Endodermal cell (in vitro differentiated cells): Measurements from ENCODE around the gene KLHL17. TPM values are rescaled to one million over a fixed set of nuclear protein-coding genes. Genes with fewer than 3 reads are reported as not detected.

Experiments
- DNase-seq: peaks from one replicate; pipeline ENCODE4 v3.0.0-alpha.2; 2017
- H3K27ac ChIP-seq: 2 replicates; pipeline ENCODE4 v1.5.1; 2013; ENCODE audit warnings: mild to moderate bottlenecking, low read depth, low read length, moderate library complexity
- H3K27me3 ChIP-seq: 2 replicates; pipeline ENCODE4 v1.6.1; 2013; ENCODE audit warnings: mild to moderate bottlenecking, low read length, moderate library complexity; ENCODE audit not compliant: insufficient read depth, control insufficient read depth, poor library complexity, severe bottlenecking
- H3K36me3 ChIP-seq: 2 replicates; pipeline ENCODE4 v1.7.0; 2013; ENCODE audit warnings: mild to moderate bottlenecking, low read length, moderate library complexity; ENCODE audit not compliant: control insufficient read depth, insufficient read depth
- H3K4me1 ChIP-seq: one replicate; pipeline ENCODE4 v1.7.0; 2013; ENCODE audit warnings: low read length; ENCODE audit not compliant: control insufficient read depth, insufficient read depth
- H3K4me3 ChIP-seq: 2 replicates; pipeline ENCODE4 v1.5.1; 2013; ENCODE audit warnings: mild to moderate bottlenecking, low read length, moderate library complexity
- H3K9ac ChIP-seq: 2 replicates; pipeline ENCODE4 v1.6.1; 2013; ENCODE audit warnings: mild to moderate bottlenecking, low read length, moderate library complexity; ENCODE audit not compliant: poor library complexity, severe bottlenecking; ENCODE audit errors: extremely low read depth
- H3K9me3 ChIP-seq: 2 replicates; pipeline ENCODE4 v1.6.1; 2013; ENCODE audit warnings: mild to moderate bottlenecking, low read length, moderate library complexity; ENCODE audit not compliant: control insufficient read depth
- H3K27ac Mint-ChIP-seq: 2 replicates; pipeline ENCODE4 v1.8.0; 2020; ENCODE audit warnings: mixed read lengths
- H3K27me3 Mint-ChIP-seq: 2 replicates; pipeline ENCODE4 v1.8.0; 2021; ENCODE audit warnings: mild to moderate bottlenecking, mixed read lengths; ENCODE audit not compliant: insufficient read depth
- H3K36me3 Mint-ChIP-seq: 2 replicates; pipeline ENCODE4 v1.8.0; 2020; ENCODE audit warnings: low read depth, mixed read lengths
- H3K4me1 Mint-ChIP-seq: 2 replicates; pipeline ENCODE4 v1.8.0; 2020; ENCODE audit warnings: mixed read lengths
- H3K4me3 Mint-ChIP-seq: 2 replicates; pipeline ENCODE4 v1.8.0; 2020; ENCODE audit warnings: mild to moderate bottlenecking, moderate library complexity, mixed read lengths
- H3K9me3 Mint-ChIP-seq: 2 replicates; pipeline ENCODE4 v1.8.0; 2020; ENCODE audit warnings: mild to moderate bottlenecking, mixed read lengths
- CTCF ChIP-seq: fragments of 200-600 bp; sonication (generic); conservative IDR thresholded peaks from 2 replicates; pipeline ENCODE4 v1.5.0; 2021; ENCODE audit warnings: antibody characterized with exemption, mild to moderate bottlenecking
- WGBS, 2 experiments: methylation state at CpG; one replicate each; pipeline versions ENCODE4 v1.1.5 to v1.1.7; 2013; ENCODE audit warnings: missing lambda C conversion rate in 2 of 2, mixed read lengths in 1 of 2; ENCODE audit not compliant: insufficient coverage in 1 of 2, insufficient read length in 1 of 2; 5-methylcytosine and 5-hydroxymethylcytosine counted together
- total RNA-seq, 2 donors: library from RNA; stranded (reverse); fragmentation: NEBNext Ultra II Directional in 1 of 2; extraction: Animal tissue kit (Norgen Biotek cat#: 25700) in 1 of 2; gene quantifications; 2 replicates in 1 of 2; 3 replicates in 1 of 2; pipeline ENCODE4 v1.2.1, GENCODE V29; 2021

KLHL17 gene
- total RNA-seq, 2 donors from 2014 or later = 49.2 to 58.2 TPM

GRCh38 chr1:923131-923990 is 37.0 kb upstream of the KLHL17 start, which contains the start of gene SAMD11:
Gene SAMD11, plus strand, starts transcription at chr1:923923. Its CDS starts 509 bp downstream, at chr1:924432.
- 5 to 7% methylated on average over 34 to 72 of the region's 72 CpGs for WGBS, 2 experiments
- peak within 1 kb of the TSS; percentile 71 for H3K4me3 Mint-ChIP-seq
- Histone ChIP-seq H3K27ac (no peak within 1 kb of the TSS), H3K36me3 (no peaks in the 10 kb centered on the region), H3K4me3 (peak within 1 kb of the TSS; percentile 67), H3K27me3 (peaks cover 84% of the 10 kb centered on the region), H3K4me1 (peaks cover 6% of the 10 kb centered on the region), H3K9me3 (no peaks in the 10 kb centered on the region), H3K9ac (no peak within 1 kb of the TSS)
- H3K36me3 Mint-ChIP-seq = peaks cover 25% of the 10 kb centered on the region
- TF ChIP-seq CTCF = peak; percentile 47
- H3K4me1 Mint-ChIP-seq = peaks cover 21% of the 10 kb centered on the region
- H3K27me3 Mint-ChIP-seq = peaks cover 82% of the 10 kb centered on the region
- no peaks in the 10 kb centered on the region for H3K9me3 Mint-ChIP-seq
- DNase-seq = peak; percentile 91
- no peak within 1 kb of the TSS for H3K27ac Mint-ChIP-seq

DNA sequence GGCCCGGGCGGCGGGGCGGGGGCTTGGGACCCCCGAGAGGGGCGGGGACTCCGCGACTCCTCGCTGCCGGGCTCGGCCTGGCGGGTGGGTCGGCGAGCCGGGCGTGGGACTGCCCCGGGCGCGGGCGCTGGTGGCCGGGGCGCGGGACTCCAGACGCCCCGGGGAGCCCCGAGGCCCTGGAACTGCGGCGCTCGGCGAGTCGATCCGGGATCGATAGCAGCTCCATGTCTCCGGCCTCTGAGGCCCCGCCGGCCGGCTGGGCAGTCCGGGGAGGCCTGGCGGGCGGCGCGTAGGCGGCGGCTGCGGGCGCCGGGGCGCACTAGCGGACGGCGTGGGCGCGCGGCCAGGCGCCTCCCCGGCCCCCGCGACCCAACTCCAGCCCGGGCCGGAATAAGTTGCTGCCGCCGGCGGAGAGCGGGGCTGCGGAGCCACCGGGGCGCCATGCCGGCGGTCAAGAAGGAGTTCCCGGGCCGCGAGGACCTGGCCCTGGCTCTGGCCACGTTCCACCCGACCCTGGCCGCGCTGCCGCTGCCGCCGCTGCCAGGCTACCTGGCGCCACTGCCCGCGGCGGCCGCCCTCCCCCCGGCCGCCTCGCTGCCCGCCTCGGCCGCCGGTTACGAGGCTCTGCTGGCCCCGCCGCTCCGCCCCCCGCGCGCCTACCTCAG is 36.3 kb upstream of the KLHL17 start:
- Histone ChIP-seq H3K27me3 (peaks cover 89% of the 10 kb centered on the region), H3K4me3 (peak overlapping the region; percentile 66), H3K4me1 (peaks cover 6% of the 10 kb centered on the region), H3K27ac (no peak overlapping the region), H3K36me3 (no peaks in the 10 kb centered on the region), H3K9me3 (no peaks in the 10 kb centered on the region), H3K9ac (no peak overlapping the region)
- Mint-ChIP-seq H3K4me1 (peaks cover 19% of the 10 kb centered on the region), H3K4me3 (peak overlapping the region; percentile 71), H3K27me3 (peaks cover 83% of the 10 kb centered on the region), H3K9me3 (no peaks in the 10 kb centered on the region), H3K27ac (no peak overlapping the region), H3K36me3 (peaks cover 29% of the 10 kb centered on the region)
- 0 to 1% methylated on average over 35 to 98 of the region's 98 CpGs for WGBS, 2 experiments
- no peak for DNase-seq
- TF ChIP-seq CTCF = no peak

- Mint-ChIP-seq H3K4me1 (peaks cover 19% of the 10 kb centered on the region), H3K27me3 (peaks cover 83% of the 10 kb centered on the region), H3K36me3 (peaks cover 32% of the 10 kb centered on the region), H3K9me3 (no peaks in the 10 kb centered on the region), H3K27ac (no peak overlapping the region), H3K4me3 (peak overlapping the region; percentile 67)
- H3K4me3 ChIP-seq = peak overlapping the region; percentile 66
- peaks cover 6% of the 10 kb centered on the region for H3K4me1 ChIP-seq
- DNase-seq = peak; percentile 84
- TF ChIP-seq CTCF = peak; percentile 27
- H3K9me3 ChIP-seq = no peaks in the 10 kb centered on the region
- H3K36me3 ChIP-seq = no peaks in the 10 kb centered on the region
- H3K9ac ChIP-seq = no peak overlapping the region
- WGBS, 2 experiments = 1% methylated on average over 36 to 118 of the region's 120 CpGs
- no peak overlapping the region for H3K27ac ChIP-seq
- peaks cover 90% of the 10 kb centered on the region for H3K27me3 ChIP-seq
These were observed 35.5 kb upstream of the KLHL17 start for GRCh38 chr1:924656-925560.
